Stomach (tissue), 4 donors: ENCODE measurements around the gene ADAMTS16.

Source experiments
- EP300 ChIP-seq: sonication (generic); formaldehyde crosslinking; IDR thresholded peaks from one replicate; pipeline ENCODE4 v1.6.1; 2017; ENCODE audit warnings: antibody characterized with exemption
- POLR2AphosphoS5 ChIP-seq, 3 donors: sonication (generic); formaldehyde crosslinking; IDR thresholded peaks; one replicate each; pipeline ENCODE4 v1.6.1; 2016; ENCODE audit warnings: antibody characterized with exemption in 3 of 3

- no peak for TF ChIP-seq EP300
- TF ChIP-seq POLR2AphosphoS5 (IDR thresholded peaks at IDR 0.05) = no peak
Observed at GRCh38 chr5:5207828-5208227, 67.7 kb downstream of the ADAMTS16 start.
